HG03196 (cell line): ENCODE measurements around the gene DNPH1.

Experiments
- ATAC-seq: cut with Tn5 transposase; IDR thresholded peaks from one replicate; pipeline ENCODE4 v1.9.1; 2021; ENCODE audit not compliant: unreplicated experiment

Gene DNPH1

DNA sequence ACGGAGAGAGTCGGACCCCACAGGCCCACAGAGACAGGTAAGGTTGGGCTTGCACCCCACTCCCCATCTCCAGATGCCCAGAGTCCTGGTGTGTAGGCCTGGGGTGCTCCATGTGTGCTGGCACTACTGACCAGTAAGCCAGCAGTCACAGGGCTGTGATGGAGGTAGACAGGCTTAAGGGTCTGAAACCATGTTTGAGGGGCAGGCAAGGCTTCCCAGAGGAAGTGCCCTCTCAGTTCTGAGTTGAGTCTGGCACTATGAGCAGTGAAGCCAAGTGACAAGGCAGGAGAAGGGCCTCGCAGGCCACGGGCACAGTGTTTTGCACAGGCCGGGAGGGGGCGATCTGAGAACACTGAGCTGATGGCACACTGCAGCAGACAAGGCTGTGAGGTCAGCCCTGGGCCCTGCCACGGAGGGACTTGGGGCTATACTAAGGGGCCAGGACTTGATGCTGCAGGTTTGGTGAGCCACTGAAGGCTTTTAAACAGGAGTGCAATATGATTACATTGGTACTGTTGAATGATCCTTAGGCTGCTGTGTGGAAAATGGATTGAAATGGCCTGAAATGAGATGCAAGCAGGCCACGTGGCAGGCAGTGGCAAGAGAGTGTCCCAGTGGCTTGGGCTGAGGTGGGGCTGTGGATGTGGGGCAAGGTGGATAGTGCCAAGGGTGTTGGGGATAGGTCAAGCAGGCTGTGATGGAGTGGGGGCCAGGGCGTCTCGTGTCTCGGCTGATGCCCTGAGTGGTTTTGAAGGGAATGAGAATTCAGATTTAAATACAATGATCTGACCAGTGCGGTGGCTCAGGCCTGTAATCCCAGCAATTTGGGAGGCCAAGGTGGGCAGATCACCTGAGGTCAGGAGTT, 34.3 kb upstream of the DNPH1 start:
- ATAC-seq: peak; percentile 66

DNA sequence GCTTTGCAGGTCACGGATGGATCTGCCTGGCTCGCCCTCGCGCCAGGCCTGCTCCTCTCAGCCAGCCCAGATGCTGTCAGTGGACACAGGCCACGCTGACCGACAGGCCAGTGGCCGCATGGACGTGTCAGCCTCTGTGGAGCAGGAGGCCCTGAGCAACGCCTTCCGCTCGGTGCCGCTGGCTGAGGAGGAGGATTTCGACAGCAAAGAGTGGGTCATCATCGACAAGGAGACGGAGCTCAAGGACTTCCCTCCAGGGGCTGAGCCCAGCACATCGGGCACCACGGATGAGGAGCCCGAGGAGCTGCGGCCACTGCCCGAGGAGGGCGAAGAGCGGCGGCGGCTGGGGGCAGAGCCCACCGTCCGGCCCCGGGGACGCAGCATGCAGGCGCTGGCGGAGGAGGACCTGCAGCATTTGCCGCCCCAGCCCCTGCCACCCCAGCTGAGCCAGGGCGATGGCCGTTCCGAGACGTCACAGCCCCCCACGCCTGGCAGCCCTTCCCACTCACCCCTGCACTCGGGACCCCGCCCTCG, 33.6 kb upstream of the DNPH1 start:
- ATAC-seq: no peak

DNA sequence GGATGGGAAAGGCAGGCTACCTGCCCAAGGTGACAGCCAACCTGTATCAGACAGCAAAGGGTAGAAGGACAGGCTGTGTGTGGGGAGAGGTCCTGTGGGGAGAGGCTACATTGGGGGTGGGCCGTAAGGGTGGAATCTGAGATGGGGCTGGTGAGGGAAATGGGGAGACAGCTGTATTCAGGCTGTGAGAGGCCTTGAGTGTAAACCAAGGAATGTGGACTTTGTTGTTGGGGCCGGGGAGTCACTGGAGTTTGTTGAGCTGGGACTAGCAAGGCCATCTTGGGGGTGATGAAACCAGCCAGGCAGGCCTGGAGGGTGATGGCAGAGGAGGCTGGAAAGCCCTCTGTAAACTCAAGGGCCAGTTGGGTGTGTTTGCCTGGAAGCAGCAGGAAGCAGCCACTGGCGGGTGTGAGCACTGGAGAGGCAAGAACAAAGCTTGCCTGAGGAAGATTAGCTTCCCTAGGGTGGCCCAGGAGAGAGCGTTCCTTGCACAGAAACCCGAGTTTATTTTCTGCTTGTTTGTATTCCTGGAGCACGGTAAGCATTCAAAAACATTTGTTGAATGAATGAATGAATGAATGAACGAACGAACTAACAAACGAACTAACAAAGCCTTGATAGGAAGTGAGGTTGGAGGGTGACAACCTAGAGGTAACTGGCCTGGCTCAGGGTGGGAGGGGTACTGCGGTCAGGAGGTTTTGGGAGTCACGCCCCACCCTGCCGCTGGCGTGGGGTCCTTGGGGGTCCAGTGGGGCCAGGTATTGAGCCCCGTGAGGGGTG, 32.9 kb upstream of the DNPH1 start:
- no peak for ATAC-seq

DNA sequence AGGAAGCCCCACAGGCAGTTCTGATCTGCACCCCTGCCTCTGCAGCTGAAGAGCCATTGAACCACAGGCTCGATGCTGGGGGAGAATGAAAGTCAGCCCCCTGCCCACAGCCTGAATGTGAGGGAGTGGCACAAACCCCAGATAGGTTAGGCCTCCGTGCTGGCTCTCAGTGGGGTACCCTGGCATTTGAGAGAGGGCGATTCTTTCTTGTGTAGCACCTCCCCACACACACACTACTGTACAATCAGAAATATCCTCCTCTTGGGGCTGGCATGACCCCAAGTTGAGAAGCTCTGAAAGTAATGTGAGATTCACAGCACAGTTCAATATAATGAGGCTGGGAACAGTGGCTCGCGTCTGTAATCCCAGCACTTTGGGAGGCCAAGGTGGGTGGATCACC, 31.9 kb upstream of the DNPH1 start:
- no peak for ATAC-seq

DNA sequence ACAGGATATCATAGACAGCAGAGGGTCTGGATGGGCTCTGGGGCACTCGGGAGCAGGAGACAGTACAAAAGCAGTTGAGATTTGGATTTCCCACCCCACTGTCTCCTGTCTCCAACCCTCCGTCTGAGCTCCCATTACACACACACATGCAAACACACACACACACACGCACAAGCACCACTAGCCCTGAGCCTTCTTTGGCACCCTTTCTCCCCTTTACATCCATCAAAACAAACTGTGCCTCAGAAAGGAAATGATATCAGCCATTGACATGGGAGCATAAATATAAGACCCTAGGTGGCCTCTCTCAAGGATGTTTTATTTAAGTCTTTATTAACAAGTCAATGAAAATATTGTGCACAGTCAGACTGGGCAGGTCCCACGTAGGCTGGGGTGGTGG, 31.5 kb upstream of the DNPH1 start:
- ATAC-seq: no peak

DNA sequence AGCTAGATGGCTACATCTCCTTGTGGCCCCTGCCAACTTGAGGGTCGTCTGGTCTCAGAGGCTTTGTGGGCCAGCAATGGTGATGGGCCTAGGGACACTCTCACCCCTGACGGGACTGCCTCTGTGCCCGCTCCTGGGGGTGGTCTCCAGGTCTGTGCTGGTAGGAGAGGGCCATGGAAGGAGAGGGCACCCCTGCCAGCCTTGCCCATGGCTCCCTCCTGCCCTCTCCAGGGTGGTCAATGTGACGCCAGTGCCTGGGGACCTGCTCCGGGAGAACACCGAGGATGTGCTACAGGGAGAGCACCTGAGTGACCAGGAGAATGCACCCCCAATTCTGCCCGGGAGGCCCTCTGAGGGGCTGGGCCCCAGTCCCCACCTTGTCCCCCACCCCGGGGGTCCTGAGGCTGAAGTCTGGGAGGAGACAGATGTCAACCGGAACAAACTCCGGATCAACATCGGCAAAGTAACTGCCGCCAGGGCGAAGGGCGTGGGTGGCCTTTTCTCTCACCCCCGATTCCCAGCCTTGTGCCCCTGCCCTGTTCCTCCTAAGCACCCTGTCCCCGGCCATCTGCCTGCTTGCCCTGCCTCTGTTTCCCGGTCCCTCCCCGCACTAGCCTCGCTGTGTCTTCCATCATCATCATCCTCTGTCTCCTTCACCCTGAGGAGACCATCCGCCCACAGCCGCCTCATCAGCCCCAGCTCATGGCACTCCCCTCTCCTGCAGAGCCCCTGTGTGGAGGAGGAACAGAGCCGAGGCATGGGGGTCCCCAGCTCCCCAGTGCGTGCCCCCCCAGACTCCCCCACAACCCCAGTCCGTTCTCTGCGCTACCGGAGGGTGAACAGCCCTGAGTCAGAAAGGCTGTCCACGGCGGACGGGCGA, 29.8 kb upstream of the DNPH1 start:
- no peak for ATAC-seq

DNA sequence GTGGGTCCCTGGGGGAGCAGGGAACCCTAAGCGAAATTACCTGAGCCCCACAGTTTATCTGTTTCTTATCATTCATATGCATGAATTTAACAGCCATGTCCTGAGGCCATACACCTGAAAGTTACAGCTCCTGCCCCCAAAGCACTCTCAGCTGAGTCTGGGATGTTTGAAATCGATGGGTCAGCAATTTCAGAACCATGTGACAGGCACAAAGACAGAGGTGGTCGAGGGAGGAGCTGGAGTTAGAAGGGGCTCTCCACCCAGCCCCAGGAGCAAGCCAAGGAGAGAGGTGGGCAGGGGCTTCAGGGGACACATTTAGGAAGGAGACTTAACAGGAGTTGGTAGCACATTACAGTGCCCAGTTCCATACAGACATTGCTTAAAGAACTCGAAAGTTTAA, 28.9 kb upstream of the DNPH1 start:
- ATAC-seq: no peak

DNA sequence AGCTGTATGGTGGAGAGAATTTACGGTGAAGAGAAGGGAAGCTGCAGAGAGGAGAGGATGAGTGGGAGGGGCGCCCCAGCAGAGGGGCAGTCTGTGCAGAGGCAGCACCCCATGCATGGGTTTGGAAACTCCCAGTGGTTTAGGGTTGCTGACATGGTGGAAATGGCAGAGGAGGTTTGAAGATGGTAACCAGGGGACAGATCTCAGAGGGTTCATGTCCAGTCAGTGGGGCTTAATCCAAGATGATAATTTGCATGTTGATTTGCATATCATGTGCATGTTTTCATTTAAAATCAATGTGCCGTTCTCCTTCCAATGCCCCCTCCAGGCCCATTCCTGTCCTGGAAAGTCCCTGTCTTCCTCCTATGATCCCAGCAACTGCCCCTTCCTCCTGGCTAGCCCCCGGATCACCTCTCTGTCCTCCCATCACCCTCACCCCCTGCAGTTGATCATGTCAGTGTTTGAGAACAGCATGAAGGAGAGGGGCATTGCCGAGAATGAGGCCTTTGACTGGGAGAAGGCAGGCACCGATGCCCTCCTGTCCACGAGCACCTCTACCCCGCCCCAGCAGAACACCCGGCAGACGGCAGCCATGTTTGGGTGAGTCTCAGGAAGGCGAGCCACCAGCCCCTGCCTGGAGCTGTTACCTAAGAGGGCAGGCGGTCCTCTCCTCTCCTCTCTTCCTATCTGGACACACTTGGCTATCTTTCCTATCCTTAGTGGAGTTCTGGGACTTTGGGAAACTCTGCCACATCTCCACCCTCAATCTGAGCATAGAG, 28.3 kb upstream of the DNPH1 start:
- no peak for ATAC-seq

DNA sequence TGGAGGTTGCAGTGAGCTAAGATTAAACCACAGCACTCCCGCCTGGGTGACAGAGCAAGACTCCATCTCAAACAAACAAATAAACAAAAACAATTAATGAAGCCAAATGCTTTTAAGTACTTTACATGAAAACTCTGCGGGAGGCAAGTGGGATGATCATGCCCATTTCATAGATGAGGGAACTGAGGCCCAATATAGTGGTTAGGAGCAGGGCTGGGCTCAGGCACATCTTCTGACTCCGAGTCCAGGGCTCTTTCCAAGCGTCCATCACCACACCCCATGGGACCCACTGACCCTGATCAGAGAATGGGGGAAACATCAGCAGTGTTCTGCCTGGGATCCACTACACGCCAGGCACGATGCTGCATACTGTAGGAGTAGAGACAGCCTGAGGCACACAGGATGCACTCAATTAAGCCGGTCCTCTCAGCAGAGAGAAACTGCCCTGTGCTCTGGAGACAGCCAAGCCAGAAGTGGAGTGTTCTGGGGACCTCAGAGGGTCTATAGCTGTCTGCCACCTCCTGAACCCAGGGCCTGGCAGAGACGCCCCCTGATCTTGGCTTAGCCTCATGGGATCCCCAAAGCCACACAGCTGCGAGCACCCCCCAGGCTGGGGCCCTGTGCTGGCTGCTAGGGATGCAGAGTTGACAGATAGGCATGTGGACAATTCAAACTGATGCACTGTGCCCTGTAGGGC, 27.5 kb upstream of the DNPH1 start:
- ATAC-seq: no peak

DNA sequence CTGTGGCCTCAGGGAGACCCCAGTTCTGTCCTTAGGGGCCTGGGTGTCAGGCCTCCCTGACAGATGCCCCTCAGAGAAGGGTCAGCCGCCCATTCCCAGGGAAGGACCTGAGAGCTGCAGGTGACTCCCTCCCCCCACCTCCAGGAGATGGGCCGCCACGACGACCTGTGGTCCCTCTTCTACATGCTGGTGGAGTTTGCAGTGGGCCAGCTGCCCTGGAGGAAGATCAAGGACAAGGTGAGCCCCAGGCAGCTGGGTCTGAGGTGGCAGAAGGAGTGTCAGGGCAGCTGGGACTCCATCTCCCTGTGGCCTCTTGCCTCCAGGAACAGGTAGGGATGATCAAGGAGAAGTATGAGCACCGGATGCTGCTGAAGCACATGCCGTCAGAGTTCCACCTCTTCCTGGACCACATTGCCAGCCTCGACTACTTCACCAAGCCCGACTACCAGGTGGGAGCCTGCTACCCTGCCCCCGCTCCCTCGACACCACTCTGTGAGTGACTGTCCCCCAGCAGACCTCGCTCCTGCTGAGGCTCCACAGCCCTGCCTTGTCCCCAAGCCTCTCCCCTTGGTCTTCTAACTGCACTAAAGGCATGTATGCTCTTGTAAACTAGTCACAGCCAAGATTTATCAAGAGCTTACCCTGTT, 26.2 kb upstream of the DNPH1 start:
- no peak for ATAC-seq

DNA sequence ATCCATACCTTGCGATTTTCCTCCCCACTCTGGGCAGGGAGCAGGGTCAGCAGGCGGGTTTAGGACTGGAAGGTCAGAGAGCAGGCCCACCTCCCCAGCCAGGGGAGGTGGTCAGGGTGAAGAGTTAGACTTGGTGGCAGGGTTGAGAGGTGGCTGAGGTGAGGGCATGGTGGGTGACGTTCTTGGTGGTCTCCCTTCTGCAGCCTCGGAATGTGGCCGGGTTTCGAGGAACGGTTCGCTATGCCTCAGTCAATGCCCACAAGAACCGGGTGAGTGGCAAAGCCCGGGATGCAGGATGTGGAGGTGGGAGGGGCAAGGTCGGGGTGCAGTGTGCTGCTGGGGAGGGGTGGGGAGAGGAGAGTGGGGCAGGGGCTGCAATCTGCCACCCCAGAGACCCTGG, 25.6 kb upstream of the DNPH1 start:
- ATAC-seq: no peak

DNA sequence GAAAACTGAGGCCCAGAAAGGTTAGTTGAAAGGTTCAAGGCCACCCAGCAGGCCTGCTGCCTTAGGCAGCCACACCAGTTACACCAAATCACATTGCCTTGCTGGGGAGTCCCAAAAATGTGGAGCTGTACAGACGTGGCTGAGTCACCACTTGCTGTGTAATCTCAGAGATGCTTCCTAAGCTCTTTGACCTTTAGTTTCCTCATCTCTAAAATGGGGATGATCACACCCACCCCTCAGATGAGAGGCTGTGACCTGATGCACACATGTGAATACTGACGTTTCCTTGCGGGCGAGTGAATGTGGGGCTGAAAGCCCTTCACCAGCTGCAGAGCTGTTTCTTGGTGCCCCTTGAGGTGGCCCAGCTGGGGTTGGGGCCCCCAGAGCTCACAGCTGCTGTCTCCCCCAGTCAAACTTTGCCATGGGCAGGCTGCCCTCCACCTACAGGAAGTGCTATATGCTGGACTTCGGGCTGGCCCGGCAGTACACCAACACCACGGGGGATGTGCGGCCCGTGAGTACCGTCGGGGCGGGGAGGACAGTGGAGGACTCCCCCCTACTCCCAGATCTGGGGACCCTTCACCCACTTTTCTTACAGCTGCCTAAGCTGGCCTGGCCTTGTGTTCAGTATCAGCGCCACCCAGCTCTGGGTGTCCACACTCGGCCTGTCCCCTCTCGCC, 25.0 kb upstream of the DNPH1 start:
- ATAC-seq: no peak

DNA sequence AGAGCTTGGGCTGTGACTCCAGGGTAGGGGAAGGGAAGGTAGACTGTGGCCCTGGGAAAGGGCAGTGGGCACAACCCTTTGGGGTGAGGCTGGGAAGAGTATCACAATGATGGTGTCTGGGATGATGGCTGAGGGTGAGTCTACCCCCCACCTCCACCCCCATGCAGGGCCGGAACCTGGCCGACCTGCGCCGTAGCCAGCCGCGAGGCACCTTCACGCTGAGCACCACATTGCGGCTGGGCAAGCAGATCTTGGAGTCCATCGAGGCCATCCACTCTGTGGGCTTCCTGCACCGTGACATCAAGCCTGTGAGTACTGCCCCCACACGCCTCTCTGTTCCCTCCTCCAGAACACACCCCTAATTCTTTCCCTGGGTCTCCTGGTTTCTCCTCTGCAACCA, 24.1 kb upstream of the DNPH1 start:
- no peak for ATAC-seq

DNA sequence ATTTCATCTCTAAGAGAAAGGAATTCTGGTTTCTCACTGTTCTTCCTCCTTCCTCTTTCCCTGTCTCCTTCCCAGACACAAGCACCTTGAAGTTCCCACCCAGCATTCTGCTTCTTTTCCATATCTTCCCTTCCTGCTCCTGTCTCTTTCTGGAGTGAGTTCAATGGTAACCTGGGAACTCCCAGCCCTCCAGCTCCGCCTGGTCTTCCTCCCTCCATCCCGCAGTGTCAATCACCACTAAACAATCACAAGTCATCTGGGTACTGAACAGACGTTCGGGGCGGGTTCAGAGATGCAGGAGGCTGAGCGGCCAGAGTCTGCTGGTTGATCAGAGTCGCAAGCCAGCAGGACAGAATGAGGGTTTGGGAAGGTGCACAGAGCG, 21.7 kb upstream of the DNPH1 start:
- no peak for ATAC-seq

DNA sequence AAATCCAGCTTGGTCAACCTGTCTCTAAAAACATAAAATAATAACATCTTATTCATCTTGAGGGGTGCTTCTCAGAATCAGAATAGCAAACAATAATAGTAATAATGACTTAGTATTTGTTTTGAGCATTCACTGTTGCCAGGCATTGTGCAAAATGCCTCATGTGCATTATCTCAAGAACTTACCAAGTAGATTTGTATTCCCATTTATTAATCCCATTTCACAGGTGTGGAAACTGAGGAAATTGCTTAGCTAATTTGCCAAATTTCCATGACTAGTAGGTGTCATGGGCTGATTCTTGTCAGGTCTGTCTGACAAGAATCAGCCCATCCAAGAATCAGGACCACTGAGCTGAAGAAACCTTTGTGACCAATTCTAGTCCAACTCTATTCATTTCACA, 19.5 kb upstream of the DNPH1 start:
- ATAC-seq: no peak

DNA sequence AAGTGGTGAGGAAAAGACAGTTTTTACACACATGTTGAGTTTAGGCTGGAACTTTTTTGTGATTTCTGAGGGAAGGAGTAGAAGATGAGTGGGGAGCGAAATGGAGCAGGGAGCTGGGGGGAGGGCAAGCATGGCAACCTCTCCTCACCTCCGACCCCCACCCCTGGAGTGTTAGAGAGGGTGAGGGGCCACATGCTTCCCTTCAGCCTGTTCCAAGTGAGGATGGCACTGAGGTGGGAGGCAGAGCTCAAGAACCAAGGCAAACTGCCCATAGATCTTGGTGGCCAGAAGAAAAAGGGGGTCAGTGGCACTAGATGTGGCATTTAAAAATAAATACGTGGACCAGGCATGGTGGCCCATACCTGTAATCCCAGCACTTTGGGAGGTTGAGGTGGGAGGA, 18.8 kb upstream of the DNPH1 start:
- ATAC-seq: no peak

DNA sequence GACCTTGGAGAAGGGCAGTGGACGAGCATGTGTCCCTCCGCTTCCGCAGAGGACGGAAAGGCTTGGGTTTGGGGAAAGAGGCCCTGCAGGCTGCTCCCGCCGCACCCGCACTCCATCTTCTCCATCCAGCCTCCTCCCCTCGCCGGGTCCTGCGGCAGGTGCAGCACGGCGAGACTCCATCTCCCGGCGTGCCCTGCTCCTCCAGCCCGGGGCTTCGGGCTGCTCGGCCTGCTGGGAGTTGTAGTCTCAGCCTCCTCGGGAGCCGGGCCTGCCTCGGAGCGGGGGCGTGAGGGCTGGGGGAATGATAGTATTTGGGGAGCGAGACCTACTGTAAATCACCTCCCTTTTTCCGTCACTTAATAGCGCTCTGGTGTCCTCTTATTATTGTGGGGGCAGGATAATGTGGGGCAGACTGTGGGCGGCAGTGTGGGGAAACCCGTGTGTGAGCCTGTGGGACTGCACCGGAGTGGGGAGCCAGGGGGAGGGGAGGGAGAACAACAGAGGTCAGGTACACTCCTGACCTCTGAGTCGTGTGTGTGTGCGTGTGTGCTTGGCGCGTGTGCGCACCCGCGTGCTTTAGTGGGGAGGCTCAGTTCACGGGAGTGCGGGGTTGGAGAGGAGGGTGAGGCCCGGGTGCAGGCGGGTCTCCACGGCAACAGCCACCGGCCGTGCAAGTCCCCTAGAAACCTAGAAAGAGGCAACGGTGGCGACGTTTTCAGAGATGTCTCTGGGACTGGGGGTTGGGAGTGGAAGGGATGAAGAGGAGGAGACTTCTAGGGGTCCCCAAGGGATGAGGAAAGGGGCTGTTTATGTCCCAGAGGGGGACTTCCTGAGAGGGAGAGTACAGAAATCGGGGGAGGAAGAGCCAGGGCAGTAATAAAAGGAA, 18.1 kb upstream of the DNPH1 start:
- peak; percentile 90 for ATAC-seq
